Right cardiac atrium (tissue), 5 donors: ENCODE results near the gene LILRA1. TPM values are rescaled to one million over a fixed set of nuclear protein-coding genes. Genes with fewer than 3 reads are reported as not detected.
"Not testable (repeated sequence)": the region's sequence is repeated elsewhere in the genome, so short reads cannot be mapped to it uniquely, and the experiment has no call there.

Source experiments
- ATAC-seq, 2 donors: fragments of 200-7000 bp; cut with Tn5 transposase; one replicate each; pipeline versions ENCODE4 v1.8.0 to v1.9.1; 2020; ENCODE audit warnings: moderate library complexity in 2 of 2, mild to moderate bottlenecking in 1 of 2
- DNase-seq, 3 donors: peaks; one replicate each; pipeline ENCODE4 v3.0.0-alpha.2; 2020
- H3K27ac ChIP-seq: one replicate; pipeline ENCODE4 v1.5.1; 2013; ENCODE audit warnings: mild to moderate bottlenecking, low read length, control low read depth, moderate library complexity
- H3K27me3 ChIP-seq: one replicate; pipeline ENCODE4 v1.6.1; 2013; ENCODE audit not compliant: control insufficient read depth, insufficient read depth
- H3K4me1 ChIP-seq: one replicate; pipeline ENCODE4 v1.6.1; 2013; ENCODE audit warnings: low read length; ENCODE audit not compliant: control insufficient read depth, insufficient read depth
- H3K4me3 ChIP-seq: one replicate; pipeline ENCODE4 v1.5.1; 2013; ENCODE audit warnings: low read length, control low read depth
- H3K9me3 ChIP-seq: one replicate; pipeline ENCODE4 v1.6.1; 2013; ENCODE audit warnings: low read length; ENCODE audit not compliant: control insufficient read depth
- WGBS: extraction: QIAGEN DNeasy Blood & Tissue Kit; methylation state at CpG from one replicate; pipeline ENCODE4 v1.1.7; 2013; 5-methylcytosine and 5-hydroxymethylcytosine counted together
- intact Hi-C, 4 donors: fragments of 100-400 bp; cut with DNase I; formaldehyde crosslinking; loops; one replicate each; pipeline versions ENCODE4 v1.11.0 to v1.14.0; 2022 to 2023
- polyA plus RNA-seq: library from polyadenylated mRNA; stranded (reverse); fragments of 200-250 nt; gene quantifications from one replicate; pipeline ENCODE4 v1.2.3, GENCODE V29; 2013
- total RNA-seq, 4 donors: library from RNA; stranded (reverse); fragmentation: NEBNext Ultra II Directional; extraction: Animal tissue kit (Norgen Biotek cat#: 25700); gene quantifications; one replicate each; pipeline ENCODE4 v1.2.1, GENCODE V29; 2021
- donor health status: healthy with polysubstance abuse.
- donor health status: DM: no; HTN: yes; CAD: no.
- donor health status: DM: no; HTN: no; CAD: no.
- donor health status: DM: no; HTN: yes; CAD: no; lungs with severe emphysema.
- donor health status: DM: yes; HTN: yes; CAD: no.

The LILRA1 gene
- total and polyA plus RNA-seq, 5 donors, result 0.20 to 1.5 (median 0.82) TPM

DNA sequence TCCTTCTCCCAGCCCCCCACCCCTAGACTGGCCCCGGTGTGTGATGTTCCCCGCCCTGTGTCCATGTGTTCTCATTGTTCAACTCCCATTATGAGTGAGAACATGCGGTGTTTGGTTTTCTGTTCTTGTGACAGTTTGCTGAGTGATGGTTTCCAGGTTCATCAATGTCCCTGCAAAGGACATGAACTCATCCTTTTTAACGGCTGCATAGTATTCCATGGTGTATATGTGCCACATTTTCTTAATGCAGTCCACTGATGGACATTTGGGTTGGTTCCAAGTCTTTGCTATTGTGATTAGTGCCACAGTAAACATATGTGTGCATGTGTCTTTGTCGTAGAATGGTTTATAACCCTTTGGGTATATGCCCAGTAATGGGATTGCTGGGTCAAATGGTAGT, 15.2 kb upstream of the LILRA1 start:
- H3K4me3 ChIP-seq, H3K27ac ChIP-seq, ATAC-seq, H3K9me3 ChIP-seq, H3K4me1 ChIP-seq, H3K27me3 ChIP-seq, intact Hi-C loops, DNase-seq: not testable (repeated sequence)
- WGBS, result 88% methylated on average over 5 of the region's 5 CpGs

DNA sequence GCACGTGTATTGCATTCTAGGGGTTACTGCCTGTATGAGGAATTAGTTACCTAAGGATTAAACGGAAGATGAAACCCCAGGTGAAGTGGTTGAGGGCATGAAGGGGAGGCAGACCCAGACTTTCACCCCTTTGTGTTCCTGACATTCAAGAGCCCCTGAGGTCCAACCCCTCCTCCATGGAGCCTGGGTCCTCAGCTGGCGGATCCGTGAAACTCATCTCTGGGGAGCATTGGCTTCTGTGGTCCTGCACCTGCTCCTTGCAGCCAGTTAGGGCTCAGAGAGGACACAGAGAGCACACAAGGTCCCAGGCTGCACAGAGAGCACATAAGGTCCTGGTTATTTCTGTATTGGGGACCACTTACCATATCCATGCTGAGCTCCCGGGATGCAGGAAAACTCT, 7.0 kb upstream of the LILRA1 start:
- no peaks in the 10 kb centered on the region for H3K9me3 ChIP-seq
- WGBS, result 65% methylated on average over 5 of the region's 5 CpGs
- H3K27me3 ChIP-seq, result no peaks in the 10 kb centered on the region
- H3K4me1 ChIP-seq, result no peaks in the 10 kb centered on the region
- no peak for DNase-seq
- ATAC-seq, result no peak
- H3K4me3 ChIP-seq, result no peak overlapping the region
- H3K27ac ChIP-seq, result no peak overlapping the region
- intact Hi-C loops, result no loop called here

DNA sequence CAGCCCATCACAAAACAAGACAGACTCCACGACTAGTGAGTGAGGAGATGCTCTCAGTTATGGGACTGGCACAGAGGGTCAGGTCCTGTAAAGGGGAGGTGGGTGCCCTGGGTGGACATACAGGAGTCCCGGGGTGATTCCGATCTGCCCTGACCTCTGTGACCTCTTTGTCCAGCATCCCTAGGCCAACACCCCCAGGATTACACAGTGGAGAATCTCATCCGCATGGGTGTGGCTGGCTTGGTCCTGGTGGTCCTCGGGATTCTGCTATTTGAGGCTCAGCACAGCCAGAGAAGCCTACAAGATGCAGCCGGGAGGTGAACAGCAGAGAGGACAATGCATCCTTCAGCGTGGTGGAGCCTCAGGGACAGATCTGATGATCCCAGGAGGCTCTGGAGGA, 6.4 kb upstream of the LILRA1 start:
- 69% methylated on average over 7 of the region's 7 CpGs for WGBS
- DNase-seq, result no peak

DNA sequence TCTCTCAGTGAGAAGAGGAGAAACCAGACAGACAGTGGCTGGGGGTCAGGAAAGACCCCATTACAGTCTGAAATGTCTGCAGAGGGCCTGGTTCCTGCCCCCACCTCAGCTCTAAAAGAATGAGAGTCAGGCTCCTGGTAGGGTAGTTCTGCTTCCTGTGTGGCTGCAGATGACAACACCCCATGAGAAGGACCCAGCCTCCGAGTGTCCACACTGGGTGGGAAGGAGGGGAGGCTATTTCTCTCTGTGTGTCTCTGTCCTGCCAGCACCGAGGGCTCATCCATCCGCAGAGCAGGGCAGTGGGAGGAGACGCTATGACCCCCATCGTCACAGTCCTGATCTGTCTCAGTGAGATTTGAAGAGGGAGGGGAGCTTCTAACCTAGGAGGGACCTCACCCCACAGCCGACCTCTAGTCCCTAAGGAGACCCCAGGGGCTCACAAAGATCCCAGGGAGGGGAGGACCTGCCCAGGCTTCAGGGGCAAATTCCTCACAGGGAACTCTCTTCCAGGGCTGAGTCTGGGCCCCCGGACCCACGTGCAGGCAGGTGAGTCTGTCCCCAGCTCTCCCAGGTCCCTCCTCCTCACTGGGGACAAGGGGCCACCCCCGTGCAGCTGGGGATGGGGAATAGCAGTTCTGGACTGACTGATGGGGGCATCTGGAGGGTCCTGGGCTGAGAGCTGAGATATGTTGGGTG, 647 bp downstream of the LILRA1 start:
- H3K4me1 ChIP-seq, H3K27me3 ChIP-seq, H3K27ac ChIP-seq, intact Hi-C loops, H3K9me3 ChIP-seq, H3K4me3 ChIP-seq: not testable (repeated sequence)
- 70% methylated on average over 9 of the region's 9 CpGs for WGBS
- ATAC-seq (peak; percentile 15 to 40), DNase-seq (peak in 1 of 3 donors; percentile 51)

More for the DNA sequence above, 6.4 kb upstream of the LILRA1 start:
- Histone ChIP-seq H3K27ac (no peak overlapping the region), H3K9me3 (no peaks in the 10 kb centered on the region), H3K4me1 (no peaks in the 10 kb centered on the region), H3K4me3 (no peak overlapping the region), H3K27me3 (no peaks in the 10 kb centered on the region)
- intact Hi-C loops, result no loop called here
- ATAC-seq, result no peak

DNA sequence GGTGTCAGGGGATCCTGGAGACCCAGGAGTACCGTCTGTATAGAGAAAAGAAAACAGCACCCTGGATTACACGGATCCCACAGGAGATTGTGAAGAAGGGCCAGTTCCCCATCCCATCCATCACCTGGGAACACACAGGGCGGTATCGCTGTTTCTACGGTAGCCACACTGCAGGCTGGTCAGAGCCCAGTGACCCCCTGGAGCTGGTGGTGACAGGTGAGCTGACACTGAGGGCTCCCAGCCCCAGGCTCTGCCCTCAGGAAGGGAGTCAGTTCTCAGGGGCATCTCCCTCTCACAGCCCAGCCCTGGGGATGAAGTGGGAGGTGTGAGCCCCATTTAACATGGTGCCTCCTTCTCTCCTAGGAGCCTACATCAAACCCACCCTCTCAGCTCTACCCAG, 1.3 kb downstream of the LILRA1 start:
- no peak overlapping the region for H3K4me3 ChIP-seq
- ATAC-seq (no peak), DNase-seq (no peak)
- WGBS, result 80% methylated on average over 5 of the region's 5 CpGs
- intact Hi-C loops, result no loop called here
- no peaks in the 10 kb centered on the region for H3K27me3 ChIP-seq
- H3K27ac ChIP-seq, result no peak overlapping the region
- no peaks in the 10 kb centered on the region for H3K4me1 ChIP-seq
- H3K9me3 ChIP-seq, result no peaks in the 10 kb centered on the region

DNA sequence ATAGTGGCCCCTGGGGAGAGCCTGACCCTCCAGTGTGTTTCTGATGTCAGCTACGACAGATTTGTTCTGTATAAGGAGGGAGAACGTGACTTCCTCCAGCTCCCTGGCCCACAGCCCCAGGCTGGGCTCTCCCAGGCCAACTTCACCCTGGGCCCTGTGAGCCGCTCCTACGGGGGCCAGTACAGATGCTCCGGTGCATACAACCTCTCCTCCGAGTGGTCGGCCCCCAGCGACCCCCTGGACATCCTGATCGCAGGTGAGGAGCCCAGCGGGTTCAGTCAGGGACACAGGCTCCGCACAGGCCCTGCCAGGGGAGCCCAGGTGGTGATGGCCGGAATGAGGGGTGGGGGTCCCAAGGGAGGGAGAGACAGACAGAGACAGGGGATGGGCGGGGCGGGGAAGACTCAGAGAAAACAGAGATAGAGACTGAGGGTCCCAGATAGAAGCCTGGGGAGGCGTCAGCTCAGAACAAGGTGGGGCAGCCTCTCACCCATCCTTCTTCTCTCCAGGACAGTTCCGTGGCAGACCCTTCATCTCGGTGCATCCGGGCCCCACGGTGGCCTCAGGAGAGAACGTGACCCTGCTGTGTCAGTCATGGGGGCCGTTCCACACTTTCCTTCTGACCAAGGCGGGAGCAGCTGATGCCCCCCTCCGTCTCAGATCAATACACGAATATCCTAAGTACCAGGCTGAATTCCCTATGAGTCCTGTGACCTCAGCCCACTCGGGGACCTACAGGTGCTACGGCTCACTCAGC, 2.4 kb downstream of the LILRA1 start:
- H3K4me1 ChIP-seq, intact Hi-C loops, H3K4me3 ChIP-seq, H3K27ac ChIP-seq, H3K27me3 ChIP-seq, H3K9me3 ChIP-seq, ATAC-seq: not testable (repeated sequence)
- 87% methylated on average over 26 of the region's 26 CpGs for WGBS
- DNase-seq, result peak in 1 of 3 donors; percentile 35

DNA sequence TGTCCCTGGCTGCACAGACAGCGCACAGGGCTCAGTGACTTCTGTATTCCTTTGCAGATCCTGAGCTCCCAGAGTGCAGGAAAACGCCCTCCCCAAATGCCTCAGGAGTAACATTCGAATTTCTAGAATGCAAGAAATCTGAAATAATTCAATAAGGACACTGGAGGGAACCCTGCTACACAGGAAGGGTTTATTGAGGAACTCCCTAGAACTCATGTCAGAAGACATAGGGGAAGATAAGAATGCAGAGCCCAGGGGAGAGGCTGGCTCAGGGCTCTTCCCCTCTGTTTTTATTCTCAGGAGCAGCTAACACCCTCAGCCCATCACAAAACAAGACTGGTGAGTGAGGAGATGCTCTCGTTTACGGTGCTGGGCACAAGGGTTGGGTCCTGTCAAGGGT, 6.8 kb downstream of the LILRA1 start:
- Histone ChIP-seq H3K27me3 (no peaks in the 10 kb centered on the region), H3K4me1 (no peaks in the 10 kb centered on the region), H3K27ac (no peak overlapping the region), H3K9me3 (no peaks in the 10 kb centered on the region), H3K4me3 (no peak overlapping the region)
- intact Hi-C loops, result no loop called here
- no peak for ATAC-seq
- 59% methylated on average over 5 of the region's 5 CpGs for WGBS
- no peak for DNase-seq

DNA sequence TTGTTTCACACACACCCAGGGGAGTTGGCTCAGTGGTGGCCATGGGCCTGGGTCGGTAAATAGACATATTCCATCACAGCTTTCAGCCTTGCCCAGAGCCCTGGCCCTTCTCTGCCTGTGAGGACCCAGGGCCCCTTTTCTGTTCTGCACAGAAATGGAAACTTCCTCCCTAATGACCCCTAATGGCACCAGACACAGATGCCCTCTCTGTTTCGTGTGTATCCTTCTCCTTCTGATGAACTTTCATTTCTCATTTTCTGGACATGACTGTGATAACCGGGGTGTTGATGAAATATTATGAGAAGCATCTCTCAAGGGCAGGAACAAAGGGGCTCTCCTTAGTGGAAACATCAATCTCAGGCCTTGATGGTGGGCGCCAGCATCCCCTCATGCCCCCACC, 12.8 kb downstream of the LILRA1 start:
- Histone ChIP-seq H3K9me3 (no peaks in the 10 kb centered on the region), H3K4me1 (no peaks in the 10 kb centered on the region), H3K27ac (no peak overlapping the region), H3K4me3 (no peak overlapping the region), H3K27me3 (no peaks in the 10 kb centered on the region)
- ATAC-seq (peak in 1 of 2 donors; percentile 22), DNase-seq (no peak)
- intact Hi-C loops, result no loop called here
- WGBS, result 56% methylated on average over 4 of the region's 4 CpGs

DNA sequence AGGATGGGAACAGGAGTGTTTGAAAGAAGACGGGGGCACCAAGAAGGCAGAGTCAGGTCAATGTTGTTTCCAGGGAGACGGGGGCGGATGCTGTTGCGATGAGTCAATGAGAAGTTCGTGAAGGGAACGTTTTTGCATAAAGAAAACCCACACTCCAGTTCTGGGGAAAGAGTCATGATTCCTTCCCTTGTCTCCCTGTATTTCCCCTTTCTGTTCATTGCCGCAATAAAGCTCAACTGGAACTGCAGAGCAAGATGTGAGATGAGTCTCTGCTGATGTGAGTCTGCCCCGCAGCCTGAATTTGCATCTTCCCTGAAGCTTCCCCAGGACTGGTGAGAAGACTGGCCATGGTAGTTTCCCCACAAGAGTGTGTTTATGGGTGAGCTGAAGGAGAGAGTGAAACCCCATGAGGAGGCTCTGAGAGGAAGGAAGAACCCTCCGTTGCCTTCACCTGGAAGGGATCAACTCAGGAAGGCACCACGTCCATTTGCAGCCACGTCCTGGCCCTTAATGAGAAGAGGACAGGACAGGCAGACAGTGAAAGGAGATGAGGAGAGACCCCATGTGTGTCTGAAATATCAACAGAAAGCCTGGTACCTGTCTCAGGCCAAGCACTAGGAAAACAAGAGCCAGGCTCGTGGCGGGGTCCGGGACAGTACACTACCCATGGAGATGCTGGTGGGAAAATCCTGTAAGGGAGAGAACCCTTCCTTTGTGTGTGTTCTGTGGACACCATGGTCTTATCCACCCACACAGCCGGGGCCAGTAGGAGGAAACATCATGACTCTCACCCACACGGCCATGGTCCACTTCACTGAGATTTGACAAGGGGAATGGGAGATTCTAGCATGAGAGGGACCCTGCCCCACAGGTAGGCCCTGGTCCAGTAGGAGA, 13.7 kb downstream of the LILRA1 start:
- WGBS, result 67% methylated on average over 16 of the region's 16 CpGs
- DNase-seq (peak in 1 of 3 donors; percentile 67), ATAC-seq (peak; percentile 47 to 51)
- Histone ChIP-seq H3K4me3 (no peak overlapping the region), H3K9me3 (peaks cover 1% of the 10 kb centered on the region), H3K27ac (no peak overlapping the region), H3K4me1 (no peaks in the 10 kb centered on the region), H3K27me3 (no peaks in the 10 kb centered on the region)
- intact Hi-C loops, result no loop called here

DNA sequence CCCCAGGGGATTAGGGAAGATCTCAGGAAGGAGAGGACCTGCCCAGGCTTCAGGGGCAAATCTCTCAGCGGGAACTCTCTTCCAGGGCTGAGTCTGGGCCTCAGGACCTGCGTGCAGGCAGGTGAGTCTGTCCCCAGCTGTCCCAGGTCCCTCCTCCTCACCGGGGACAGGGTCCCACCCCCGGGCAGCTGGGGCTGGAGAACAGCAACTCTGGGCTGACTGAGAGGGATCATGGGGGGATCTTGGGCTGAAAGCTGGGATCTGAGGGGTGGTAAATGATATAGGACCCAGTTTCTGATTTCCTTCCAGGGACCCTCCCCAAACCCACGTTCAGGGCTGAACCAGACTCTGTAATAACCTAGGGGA, 14.3 kb downstream of the LILRA1 start:
- no peak for ATAC-seq
- Histone ChIP-seq H3K27ac (no peak overlapping the region), H3K4me1 (no peaks in the 10 kb centered on the region), H3K9me3 (peaks cover 1% of the 10 kb centered on the region), H3K27me3 (no peaks in the 10 kb centered on the region), H3K4me3 (no peak overlapping the region)
- intact Hi-C loops, result no loop called here
- WGBS, result 69% methylated on average over 5 of the region's 5 CpGs
- DNase-seq, result no peak

DNA sequence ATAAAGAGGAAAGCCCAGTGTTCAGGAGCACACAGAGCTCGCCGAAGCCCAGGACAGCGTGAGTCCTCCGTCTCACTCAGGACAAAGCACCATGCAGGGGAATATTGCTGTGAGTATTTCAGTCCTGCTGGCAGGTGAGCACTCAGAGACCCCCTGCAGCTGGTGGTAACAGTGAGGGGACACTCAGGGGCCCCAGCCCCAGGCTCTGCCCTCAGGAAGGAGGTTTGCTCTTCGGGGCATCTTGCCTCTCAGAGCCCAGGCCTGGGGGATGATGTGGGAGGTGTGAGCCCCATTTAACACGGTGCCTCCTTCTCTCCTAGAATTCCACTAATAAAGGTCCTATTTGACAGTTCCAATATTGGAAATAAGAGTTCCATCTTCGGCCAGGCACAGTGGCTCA, 14.8 kb downstream of the LILRA1 start:
- Histone ChIP-seq H3K27me3 (no peaks in the 10 kb centered on the region), H3K27ac (no peak overlapping the region), H3K4me1 (no peaks in the 10 kb centered on the region), H3K9me3 (peaks cover 1% of the 10 kb centered on the region), H3K4me3 (no peak overlapping the region)
- WGBS, result 87% methylated on average over 7 of the region's 7 CpGs
- no peak for DNase-seq
- no peak for ATAC-seq
- intact Hi-C loops, result no loop called here
